GM21381 (cell line): ENCODE measurements around the gene TMEM108.

Experiments used
- ATAC-seq: cut with Tn5 transposase; IDR thresholded peaks from one replicate; pipeline ENCODE4 v1.9.1; 2021; ENCODE audit warnings: mild to moderate bottlenecking, moderate library complexity; ENCODE audit not compliant: unreplicated experiment

Gene TMEM108

DNA sequence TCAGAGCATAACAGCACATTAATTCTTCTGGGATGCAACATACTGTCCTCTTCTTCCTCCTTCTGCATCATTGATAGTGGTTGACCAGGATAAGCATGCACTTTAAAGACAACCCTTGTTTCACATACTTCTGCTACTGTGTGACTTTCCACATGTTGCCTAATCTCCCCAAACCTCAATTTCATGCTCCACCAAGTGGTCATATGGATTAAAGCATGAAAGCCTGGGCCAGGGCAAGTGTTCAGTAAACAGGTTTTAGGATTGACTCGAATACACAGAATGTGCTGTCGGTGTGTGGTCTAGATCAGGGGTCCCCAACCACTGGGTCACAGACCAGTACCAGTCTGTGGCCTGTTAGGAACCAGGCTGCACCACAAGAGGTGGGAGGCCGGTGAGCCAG is 339.2 kb downstream of the TMEM108 start:
- no peak for ATAC-seq

DNA sequence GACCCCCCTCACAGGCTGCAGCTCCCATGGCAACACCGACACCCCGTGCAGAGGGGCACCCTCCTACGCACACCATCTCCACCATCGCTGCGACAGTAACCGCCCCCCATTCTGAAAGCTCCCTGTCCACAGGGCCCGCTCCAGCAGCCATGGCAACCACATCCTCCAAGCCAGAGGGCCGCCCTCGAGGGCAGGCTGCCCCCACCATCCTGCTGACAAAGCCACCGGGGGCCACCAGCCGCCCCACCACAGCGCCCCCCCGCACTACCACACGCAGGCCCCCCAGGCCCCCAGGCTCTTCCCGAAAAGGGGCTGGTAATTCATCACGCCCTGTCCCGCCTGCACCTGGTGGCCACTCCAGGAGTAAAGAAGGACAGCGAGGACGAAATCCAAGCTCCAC is 341.7 kb downstream of the TMEM108 start:
- no peak for ATAC-seq

GRCh38 chr3:133380481-133381225 is 342.5 kb downstream of the TMEM108 start:
- no peak for ATAC-seq

DNA sequence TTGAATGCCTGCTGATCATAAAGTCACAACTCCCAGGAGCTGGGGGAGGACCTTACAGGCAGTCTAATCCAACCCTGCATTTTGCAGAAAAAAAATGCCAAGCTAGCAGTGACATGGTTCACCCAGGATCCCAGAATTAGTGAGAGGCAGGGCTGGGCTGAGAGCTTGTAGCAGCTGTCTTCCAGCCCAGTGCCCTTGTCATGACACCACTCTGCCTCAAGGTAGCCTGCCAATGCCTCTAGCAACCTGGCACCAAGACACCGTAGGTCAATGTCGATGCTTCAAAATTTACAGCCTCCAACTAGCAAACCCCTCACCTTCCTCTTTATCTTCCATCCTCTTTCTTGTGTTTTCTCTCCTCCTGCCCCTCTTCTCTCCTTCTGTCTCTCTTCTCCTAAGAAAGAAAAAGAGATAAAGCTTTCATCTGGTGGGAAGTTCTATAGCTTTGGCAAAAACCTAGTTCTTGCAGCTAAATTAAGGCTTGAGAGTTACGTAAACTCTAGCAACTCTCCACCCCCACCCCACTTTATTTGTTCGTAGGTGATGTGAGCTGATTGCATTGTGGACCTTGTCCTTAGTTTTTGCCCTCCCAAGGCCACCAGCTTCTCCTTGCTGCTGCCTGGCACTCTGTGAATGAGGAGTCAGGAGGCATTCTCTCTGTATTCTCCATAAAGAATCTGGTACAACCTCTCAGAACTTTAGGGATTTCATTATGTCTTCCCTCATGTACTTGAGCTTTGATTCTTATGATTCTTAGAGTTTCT is 343.3 kb downstream of the TMEM108 start:
- ATAC-seq, result no peak

DNA sequence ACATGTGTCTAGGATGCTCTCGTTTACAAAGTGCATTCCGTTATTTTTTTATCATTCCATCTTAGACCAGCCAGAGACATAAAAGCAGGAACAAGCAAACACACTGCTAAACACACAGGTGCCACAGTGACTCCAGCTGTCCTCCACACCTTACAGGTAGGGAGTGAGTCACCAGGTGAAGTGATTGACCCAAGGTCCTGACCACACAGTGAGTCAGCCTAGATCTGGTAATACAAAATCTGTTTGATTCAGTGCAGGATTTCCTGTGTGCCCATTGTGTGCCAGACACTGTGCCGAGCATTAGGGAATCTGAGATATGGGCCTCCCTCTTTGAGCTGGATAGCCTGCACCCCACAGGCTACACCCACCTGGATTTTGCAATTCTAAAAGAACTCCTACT is 345.0 kb downstream of the TMEM108 start:
- no peak for ATAC-seq

- no peak for ATAC-seq
These were observed 345.6 kb downstream of the TMEM108 start for GRCh38 chr3:133383741-133384140.

GRCh38 chr3:133384331-133385027 is 346.3 kb downstream of the TMEM108 start:
- ATAC-seq, result peak; percentile 79

DNA sequence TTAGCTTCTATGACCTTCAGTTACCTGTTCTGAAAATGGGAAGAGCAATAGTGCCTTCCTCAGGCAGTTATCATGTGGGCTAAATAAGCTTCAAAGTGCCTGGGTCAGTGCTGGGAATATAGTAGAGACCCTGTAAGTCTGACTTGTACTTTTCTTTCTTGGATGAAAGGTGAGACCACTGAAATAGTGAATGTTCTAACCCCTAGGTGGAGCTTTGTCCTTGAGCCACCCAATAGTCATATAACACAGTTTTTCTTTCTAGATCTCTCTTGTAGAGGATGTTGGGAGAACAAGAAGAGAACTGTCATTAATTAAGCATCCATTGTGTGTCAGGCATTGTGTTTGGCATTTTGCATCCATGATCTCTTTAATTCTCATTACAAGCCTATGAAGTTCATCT is 348.7 kb downstream of the TMEM108 start:
- ATAC-seq, result no peak

DNA sequence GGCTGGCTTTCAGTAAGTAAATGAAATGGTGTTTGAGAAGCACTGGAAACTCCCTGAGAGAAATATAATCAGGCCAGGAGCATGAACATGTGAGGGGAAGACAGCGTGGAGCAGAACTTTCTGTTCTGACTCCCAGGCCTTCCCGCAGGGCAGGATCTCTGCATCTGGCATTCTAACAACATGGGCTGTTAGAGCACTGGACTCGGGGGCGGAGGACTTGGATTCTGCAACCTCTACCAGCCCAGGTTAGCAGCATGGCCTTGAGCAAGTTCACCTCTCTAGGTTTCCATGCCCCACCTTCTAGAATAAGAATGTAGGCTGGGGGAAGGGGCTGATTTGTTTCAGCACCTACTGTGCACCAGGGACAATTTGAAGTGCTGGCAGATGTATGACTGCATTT is 349.1 kb downstream of the TMEM108 start:
- no peak for ATAC-seq

DNA sequence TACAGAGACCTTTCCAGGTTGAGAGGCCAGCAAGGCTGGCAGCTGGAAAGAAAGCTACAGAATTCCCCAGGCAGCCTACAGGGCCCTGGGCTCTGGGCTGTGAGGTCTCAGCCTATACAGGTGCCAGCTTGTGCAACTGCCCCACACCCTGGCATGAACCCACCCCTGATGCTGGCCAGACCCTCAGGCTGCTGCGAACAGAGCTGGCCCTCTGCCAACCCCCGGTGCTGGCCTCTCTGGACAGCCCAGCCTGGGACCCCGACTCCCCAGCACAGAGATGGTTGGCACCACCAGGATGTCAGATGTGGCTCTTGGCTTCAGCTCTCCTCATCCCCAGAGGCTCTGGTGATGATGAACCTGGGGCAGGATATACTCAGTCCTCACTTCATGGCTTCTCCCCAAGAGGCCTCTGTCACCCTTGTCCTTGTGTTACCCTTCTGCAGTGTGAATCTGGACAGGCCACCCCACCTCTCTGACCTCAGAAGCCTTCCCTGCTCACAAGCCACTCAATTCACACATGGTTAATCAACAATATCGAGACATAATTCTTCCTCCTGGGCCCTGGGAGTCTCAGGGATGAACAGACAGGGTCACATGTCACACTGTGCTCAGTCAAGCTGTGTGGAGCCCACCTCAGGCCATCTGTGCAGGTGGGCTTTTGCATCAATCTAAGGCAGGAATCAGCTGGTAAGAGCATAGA is 350.7 kb downstream of the TMEM108 start:
- ATAC-seq, result no peak

- ATAC-seq, result no peak
These were observed 352.5 kb downstream of the TMEM108 start for GRCh38 chr3:133390715-133391114.

- no peak for ATAC-seq
These were observed 355.0 kb downstream of the TMEM108 start for GRCh38 chr3:133393204-133393603.

DNA sequence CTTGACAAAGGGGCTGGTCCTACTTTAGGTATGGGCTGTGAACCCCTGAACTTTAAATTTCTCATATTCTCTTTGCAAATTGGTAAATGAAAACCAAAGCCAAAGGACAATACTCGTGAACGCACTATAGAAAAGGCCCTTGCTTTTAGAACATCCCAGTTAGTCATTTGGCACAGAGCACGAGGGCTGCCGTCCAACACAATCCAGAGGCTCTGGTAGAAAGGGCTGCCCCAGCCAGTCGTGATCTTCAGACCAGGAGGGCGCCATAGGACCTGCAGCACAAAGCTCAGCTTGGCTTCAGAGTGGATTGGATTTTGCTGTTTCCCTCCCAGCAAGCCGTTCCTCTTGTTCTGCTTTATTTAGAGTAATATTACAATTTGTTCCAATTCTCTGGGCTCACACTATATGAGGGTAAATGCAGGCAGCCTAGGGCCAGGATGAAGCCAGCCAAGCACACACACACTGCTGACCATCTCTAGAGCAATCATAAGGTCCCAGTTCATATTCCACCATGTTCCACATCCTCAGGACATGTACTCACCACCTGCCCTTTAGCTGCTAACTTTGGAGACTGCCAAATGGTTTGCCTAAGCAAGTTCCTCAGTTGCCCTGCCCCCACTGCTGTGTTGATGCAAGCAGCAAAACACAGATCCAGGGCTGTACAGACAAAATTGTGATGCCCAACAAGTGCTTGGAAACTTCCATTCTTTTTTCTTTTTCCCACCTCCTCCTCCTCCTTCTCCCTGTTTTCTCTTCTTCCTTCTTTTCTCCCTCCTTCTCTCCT is 355.7 kb downstream of the TMEM108 start:
- ATAC-seq, result no peak

DNA sequence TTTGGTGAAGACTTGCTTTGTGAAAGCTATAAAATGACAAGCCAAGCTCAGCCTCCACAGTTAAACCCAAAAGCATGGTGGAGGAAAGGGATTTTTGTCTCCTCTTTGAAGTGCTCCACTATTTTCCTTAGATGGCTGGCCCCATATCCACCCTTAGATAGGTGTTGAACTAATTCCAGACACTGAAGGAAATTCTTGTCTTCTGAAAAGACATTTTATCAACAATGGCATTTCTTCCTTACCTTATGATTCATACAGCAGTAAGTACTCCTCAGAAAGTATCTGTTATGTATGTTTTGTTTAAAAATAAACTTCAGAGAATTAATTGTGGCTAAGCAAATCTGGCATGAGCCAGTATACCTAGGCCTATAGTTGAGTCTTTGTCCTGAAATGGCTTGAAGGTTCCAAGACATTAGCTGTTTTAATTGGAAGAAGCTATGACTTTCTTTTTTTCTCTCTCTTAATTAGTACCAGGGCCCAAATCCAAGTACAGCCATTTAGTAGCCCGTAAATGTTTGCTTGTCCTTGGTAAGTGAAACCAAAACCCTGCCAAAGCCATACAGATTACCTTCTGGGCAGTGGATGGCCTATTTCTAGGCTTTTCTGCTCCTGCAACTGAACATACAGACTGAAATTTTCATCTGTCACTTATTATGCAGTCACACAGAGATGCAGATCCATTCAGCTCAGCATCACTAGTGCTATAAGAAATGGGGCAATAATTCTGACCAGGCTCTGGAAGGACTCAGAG is 356.5 kb downstream of the TMEM108 start:
- ATAC-seq, result no peak

DNA sequence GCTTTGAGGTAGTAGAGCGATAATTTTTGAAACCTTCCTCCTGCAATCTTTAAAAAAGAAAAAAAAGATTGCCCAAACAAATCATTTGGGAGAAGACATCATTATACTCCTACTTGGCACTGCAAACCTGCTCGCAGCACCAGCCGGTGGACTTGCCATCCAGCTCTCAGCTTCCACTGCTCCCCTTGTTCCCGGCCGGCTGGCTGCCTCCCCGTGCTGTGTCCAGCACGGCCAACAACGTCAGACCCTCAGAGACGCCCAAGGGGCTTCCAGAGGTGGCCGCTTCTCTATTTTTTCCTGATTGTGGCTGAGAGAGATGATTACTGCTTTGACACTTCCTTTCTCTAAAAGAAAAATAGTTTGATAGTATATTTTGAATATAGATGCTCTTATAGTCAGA is 358.7 kb downstream of the TMEM108 start:
- no peak for ATAC-seq

DNA sequence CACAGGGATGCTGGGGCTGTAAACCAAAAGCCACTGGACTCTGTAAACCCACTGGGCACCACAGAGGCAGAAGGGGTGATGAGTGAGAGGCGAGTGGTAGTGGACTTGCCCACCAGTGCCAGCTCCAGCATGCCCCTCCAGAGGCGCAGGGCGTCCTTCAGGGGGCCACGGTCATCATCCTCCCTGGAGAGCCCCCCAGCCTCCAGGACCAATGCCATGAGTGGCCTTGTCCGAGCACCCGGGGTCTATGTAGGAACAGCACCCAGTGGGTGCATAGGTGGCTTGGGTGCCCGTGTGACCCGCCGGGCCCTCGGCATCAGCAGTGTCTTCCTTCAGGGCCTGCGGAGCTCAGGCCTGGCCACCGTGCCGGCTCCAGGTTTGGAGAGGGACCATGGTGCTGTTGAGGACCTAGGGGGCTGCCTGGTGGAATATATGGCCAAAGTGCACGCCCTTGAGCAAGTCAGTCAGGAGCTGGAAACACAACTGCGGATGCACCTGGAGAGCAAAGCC is 361.9 kb downstream of the TMEM108 start, which contains the start of gene BFSP2:
Gene BFSP2, plus strand, starts transcription at position 51 of the 510 bp plus-strand sequence. Its CDS starts 28 bp downstream, at position 79.
- ATAC-seq, result no peak

DNA sequence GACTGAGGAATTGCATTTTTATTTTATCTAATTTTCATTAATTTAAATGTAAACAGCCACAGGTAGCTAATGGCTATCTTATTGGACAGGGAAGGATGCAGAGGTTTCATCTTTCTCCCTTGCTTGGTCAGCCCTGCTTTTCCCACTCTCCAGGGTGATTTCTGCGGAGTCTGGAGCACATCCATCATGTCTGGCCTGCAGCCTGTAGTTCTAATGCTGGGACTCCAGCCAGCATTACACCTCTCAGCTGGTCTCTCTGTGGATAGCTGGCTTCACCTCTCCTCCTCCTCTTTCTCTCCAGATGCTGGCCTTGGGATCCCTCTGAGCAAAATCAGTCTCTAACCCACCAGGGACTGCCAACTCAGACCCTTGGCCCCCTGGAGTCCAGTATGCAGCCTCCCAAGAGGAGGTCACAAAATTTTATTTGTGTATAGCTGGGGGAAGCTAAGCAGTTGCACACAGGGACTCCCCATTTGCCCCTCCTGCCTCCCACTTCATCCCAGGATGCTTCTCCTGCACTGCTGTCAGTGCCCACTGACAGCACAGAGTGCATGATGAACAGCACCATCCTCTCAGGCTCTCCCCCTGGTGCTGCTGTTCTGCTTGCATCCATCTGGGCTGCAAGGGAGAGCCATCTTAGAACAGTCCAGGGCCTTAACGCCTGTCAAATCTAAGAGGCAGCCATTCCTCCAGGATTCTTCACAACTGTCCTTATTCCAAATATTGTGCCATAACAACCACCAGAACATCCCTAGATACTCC is 363.4 kb downstream of the TMEM108 start:
- no peak for ATAC-seq

DNA sequence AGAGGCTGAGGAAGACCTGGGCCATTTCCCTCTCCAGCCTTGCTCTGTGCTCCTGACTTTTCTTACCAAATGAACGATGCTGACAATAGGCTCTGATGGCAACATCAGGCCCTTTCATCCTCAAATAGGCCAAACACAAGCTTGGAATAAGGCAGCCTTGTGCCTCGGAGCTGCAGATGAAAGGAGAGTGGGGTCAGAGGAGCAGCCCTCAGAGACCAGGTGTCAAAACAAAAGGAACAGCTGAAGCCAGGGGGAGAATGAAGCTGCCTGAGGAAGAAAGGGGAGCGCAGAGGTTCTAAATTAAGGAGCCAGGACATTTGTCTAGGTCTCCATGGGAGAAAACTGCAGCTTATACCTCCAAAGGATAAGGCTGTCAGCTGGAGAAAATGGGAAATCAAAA is 366.7 kb downstream of the TMEM108 start:
- ATAC-seq, result no peak

- ATAC-seq, result no peak
These were observed 370.2 kb downstream of the TMEM108 start for GRCh38 chr3:133408366-133408765.
